Natural killer cell treated with Interleukin-12 subunit alpha and Interleukin-12 subunit beta and Interleukin-15 and Interleukin-18, amount 100 ng/mL, for 72 hours (primary cell): ENCODE measurements around the gene RAB30. TPM values are rescaled to one million over a fixed set of nuclear protein-coding genes. Genes with fewer than 3 reads are reported as not detected.

ENCODE experiments used
- ATAC-seq, 2 donors: fragments of 150-1000 bp; cut with Tn5 transposase in 1 of 2; sonication (Bioruptor Pico), chemical (Tn5 transposase) in 1 of 2; 2 replicates each; pipeline ENCODE4 v1.10.0; 2021
- DNase-seq: peaks from one replicate; pipeline ENCODE4 v3.0.0; 2022; ENCODE audit warnings: low spot score
- H3K27ac Mint-ChIP-seq, 2 donors: 1 replicate in 1 of 2; 2 replicates in 1 of 2; pipeline ENCODE4 v1.8.0; 2022; ENCODE audit warnings: mixed read lengths in 2 of 2, mild to moderate bottlenecking in 1 of 2, moderate library complexity in 1 of 2
- H3K27me3 Mint-ChIP-seq, 2 donors: 1 replicate in 1 of 2; 2 replicates in 1 of 2; pipeline ENCODE4 v1.8.0; 2022; ENCODE audit warnings: mixed read lengths in 2 of 2
- H3K36me3 Mint-ChIP-seq: one replicate; pipeline ENCODE4 v1.8.0; 2022; ENCODE audit warnings: mixed read lengths
- H3K4me1 Mint-ChIP-seq, 2 donors: 1 replicate in 1 of 2; 2 replicates in 1 of 2; pipeline ENCODE4 v1.8.0; 2022; ENCODE audit warnings: low read depth in 2 of 2, mixed read lengths in 2 of 2, mild to moderate bottlenecking in 1 of 2
- H3K4me3 Mint-ChIP-seq: one replicate; pipeline ENCODE4 v1.8.0; 2022; ENCODE audit warnings: mixed read lengths
- H3K9me3 Mint-ChIP-seq: 2 replicates; pipeline ENCODE4 v1.8.0; 2022; ENCODE audit warnings: mixed read lengths
- total RNA-seq, 2 donors: library from RNA; stranded (reverse); gene quantifications; one replicate each; pipeline ENCODE4 v1.2.3, GENCODE V29; 2022

Gene RAB30
- total RNA-seq, 2 donors from 2014 or later = 5.7 to 10.5 TPM

GRCh38 chr11:83004746-83005556 is 66.7 kb downstream of the RAB30 start:
- Mint-ChIP-seq H3K27ac (no peak overlapping the region), H3K27me3 (no peaks in the 10 kb centered on the region), H3K36me3 (no peaks in the 10 kb centered on the region), H3K4me1 (peaks cover 20 to 45% of the 10 kb centered on the region in 2 donors), H3K4me3 (peak overlapping the region; percentile 41), H3K9me3 (no peaks in the 10 kb centered on the region)
- DNase-seq (no peak), ATAC-seq (peak in 1 of 2 donors; percentile 80)

GRCh38 chr11:83002522-83002921 is 69.2 kb downstream of the RAB30 start:
- no peak overlapping the region for H3K27ac Mint-ChIP-seq
- no peak overlapping the region for H3K4me3 Mint-ChIP-seq
- no peak for ATAC-seq

DNA sequence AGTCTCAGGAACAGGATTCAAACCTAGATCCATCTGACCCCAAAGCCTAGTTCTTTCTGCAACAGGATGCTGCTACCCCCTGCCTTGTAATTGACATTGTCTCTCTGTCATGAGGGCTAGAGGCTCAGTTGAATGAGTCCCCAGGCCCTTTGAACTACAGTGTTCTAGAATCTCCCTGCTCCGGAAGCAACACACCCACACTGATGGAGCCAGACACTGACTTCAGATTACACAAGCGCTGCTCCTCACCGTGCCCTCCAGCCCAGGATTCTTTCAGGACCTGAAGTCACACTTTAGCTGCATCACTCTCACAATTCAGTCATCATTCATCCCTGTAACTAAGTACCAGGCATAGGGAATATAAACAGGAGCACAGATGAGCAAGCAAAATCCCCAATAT is 69.6 kb downstream of the RAB30 start:
- no peaks in the 10 kb centered on the region for H3K36me3 Mint-ChIP-seq
- H3K27me3 Mint-ChIP-seq = no peaks in the 10 kb centered on the region
- peaks cover 21 to 43% of the 10 kb centered on the region in 2 donors for H3K4me1 Mint-ChIP-seq
- H3K4me3 Mint-ChIP-seq = no peak overlapping the region
- no peak overlapping the region for H3K27ac Mint-ChIP-seq
- H3K9me3 Mint-ChIP-seq = no peaks in the 10 kb centered on the region
- ATAC-seq (no peak), DNase-seq (no peak)

More at GRCh38 chr11:83002522-83002921, 69.2 kb downstream of the RAB30 start:
- Mint-ChIP-seq H3K36me3 (no peaks in the 10 kb centered on the region), H3K4me1 (peaks cover 22 to 39% of the 10 kb centered on the region in 2 donors), H3K27me3 (no peaks in the 10 kb centered on the region), H3K9me3 (no peaks in the 10 kb centered on the region)
- DNase-seq = no peak

GRCh38 chr11:83000381-83000780 is 71.3 kb downstream of the RAB30 start:
- H3K27ac Mint-ChIP-seq = peak overlapping the region in 1 of 2 donors; percentile 65
- DNase-seq (no peak), ATAC-seq (no peak)
- H3K9me3 Mint-ChIP-seq = no peaks in the 10 kb centered on the region
- H3K4me3 Mint-ChIP-seq = no peak overlapping the region
- H3K27me3 Mint-ChIP-seq = no peaks in the 10 kb centered on the region
- peaks cover 16 to 47% of the 10 kb centered on the region in 2 donors for H3K4me1 Mint-ChIP-seq
- H3K36me3 Mint-ChIP-seq = no peaks in the 10 kb centered on the region

GRCh38 chr11:82999232-82999631 is 72.5 kb downstream of the RAB30 start:
- no peaks in the 10 kb centered on the region for H3K27me3 Mint-ChIP-seq
- H3K4me3 Mint-ChIP-seq = no peak overlapping the region
- peak overlapping the region in 1 of 2 donors; percentile 65 for H3K27ac Mint-ChIP-seq
- peaks cover 14 to 42% of the 10 kb centered on the region in 2 donors for H3K4me1 Mint-ChIP-seq
- H3K9me3 Mint-ChIP-seq = no peaks in the 10 kb centered on the region
- peaks cover 2% of the 10 kb centered on the region for H3K36me3 Mint-ChIP-seq
- DNase-seq = no peak
- ATAC-seq = no peak

- Mint-ChIP-seq H3K9me3 (no peaks in the 10 kb centered on the region), H3K36me3 (peaks cover 7% of the 10 kb centered on the region), H3K27ac (no peak overlapping the region), H3K4me3 (no peak overlapping the region), H3K4me1 (peaks cover 16 to 45% of the 10 kb centered on the region in 2 donors), H3K27me3 (no peaks in the 10 kb centered on the region)
- ATAC-seq (no peak), DNase-seq (no peak)
Observed at GRCh38 chr11:82998697-82999096, 73.0 kb downstream of the RAB30 start.

- Mint-ChIP-seq H3K27ac (peak overlapping the region in 1 of 2 donors; percentile 75), H3K4me1 (peaks cover 16 to 42% of the 10 kb centered on the region in 2 donors), H3K4me3 (no peak overlapping the region), H3K27me3 (no peaks in the 10 kb centered on the region), H3K9me3 (no peaks in the 10 kb centered on the region), H3K36me3 (peaks cover 7% of the 10 kb centered on the region)
- ATAC-seq (peak in 1 of 2 donors; percentile 73), DNase-seq (no peak)
Observed at GRCh38 chr11:82996966-82997606, 74.6 kb downstream of the RAB30 start.

DNA sequence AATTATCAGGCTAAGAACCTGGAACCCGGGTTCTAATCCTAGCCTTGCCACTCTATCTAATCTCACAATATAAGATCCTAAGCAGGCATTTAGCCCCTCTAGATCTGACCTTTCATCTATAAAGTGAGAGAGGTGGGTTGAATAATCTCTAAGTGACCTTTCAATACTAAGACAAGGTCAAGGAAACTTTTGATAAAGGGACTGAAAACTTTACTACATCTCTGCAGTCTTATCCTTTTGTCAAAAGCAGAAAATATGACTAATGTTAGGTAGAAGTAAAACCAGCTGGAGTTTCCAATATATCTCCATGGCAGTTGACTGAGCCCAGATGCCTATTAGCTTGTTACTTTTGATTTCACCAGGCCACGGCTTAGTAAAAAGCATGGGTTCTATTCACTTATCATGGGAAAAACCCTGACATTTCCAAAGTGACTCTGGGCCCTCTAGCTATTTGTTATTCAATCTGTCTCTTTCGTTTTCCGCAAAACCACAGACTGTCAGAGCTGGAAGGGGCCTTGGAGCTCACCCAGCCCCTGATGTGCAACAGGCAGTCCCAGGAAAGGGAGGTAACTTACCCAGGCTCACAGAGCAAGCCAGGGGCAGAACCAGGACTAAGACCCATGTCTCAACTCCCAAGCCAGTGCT is 75.8 kb downstream of the RAB30 start:
- Mint-ChIP-seq H3K4me3 (peak overlapping the region; percentile 26), H3K36me3 (peaks cover 7% of the 10 kb centered on the region), H3K4me1 (peaks cover 16 to 41% of the 10 kb centered on the region in 2 donors), H3K27me3 (no peaks in the 10 kb centered on the region), H3K9me3 (no peaks in the 10 kb centered on the region), H3K27ac (peak overlapping the region in 1 of 2 donors; percentile 75)
- ATAC-seq (peak; percentile 75), DNase-seq (no peak)

DNA sequence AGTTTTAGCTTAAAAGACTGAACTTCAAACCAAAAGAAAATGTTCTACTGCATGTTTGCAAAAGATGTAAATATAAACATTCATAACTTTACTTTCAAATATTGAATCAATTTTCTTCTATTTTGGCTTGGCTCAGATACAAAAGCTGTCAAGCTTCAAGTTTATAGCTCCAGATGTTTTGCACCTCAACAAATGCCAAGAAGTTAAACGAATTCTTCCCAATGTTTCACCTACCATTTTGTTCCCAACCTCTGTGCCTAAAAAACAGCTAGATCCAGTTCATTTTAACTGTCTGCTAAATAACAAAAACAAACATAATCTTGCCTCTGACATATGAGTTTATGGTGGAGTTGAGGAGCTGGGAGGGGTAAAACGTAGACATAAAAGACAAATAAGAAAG is 76.5 kb downstream of the RAB30 start:
- ATAC-seq = no peak
- H3K4me3 Mint-ChIP-seq = peak overlapping the region; percentile 26
- H3K9me3 Mint-ChIP-seq = no peaks in the 10 kb centered on the region
- H3K27me3 Mint-ChIP-seq = no peaks in the 10 kb centered on the region
- H3K4me1 Mint-ChIP-seq = peaks cover 14 to 39% of the 10 kb centered on the region in 2 donors
- H3K36me3 Mint-ChIP-seq = peaks cover 7% of the 10 kb centered on the region
- H3K27ac Mint-ChIP-seq = peak overlapping the region in 1 of 2 donors; percentile 75
- DNase-seq = no peak

DNA sequence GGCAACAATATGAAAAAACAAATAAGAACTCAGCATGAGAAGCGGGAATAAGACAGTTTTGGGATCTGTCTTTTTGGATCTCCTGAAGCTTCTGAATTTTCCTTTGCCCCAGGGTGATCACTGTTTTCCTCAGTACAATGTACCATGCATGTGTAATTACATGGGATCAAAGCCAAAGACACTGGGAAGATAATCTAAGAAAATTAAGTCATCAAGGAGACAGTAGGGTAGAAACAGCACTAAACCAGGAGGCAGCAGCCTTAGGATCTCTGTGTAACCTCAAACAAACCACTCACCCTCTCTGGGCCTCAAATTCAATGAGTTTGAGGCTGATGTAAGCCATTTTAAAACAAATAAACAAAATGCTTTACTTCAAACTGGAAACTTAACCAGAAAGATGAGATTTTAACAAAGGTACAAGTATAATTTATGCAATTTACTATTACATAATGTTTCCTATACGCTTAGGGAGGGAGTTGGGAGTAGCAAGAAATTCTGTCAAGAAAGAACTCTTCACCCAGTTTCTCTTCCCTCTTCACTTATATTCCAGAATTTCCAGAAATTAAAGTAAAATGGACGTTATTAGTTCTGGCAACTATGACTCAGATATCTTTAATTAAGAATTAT is 77.0 kb downstream of the RAB30 start:
- Mint-ChIP-seq H3K27ac (peak overlapping the region in 1 of 2 donors; percentile 2), H3K4me1 (peaks cover 11 to 38% of the 10 kb centered on the region in 2 donors), H3K27me3 (no peaks in the 10 kb centered on the region), H3K4me3 (no peak overlapping the region), H3K9me3 (no peaks in the 10 kb centered on the region), H3K36me3 (peaks cover 7% of the 10 kb centered on the region)
- DNase-seq = no peak
- ATAC-seq = no peak

- no peak overlapping the region for H3K27ac Mint-ChIP-seq
Observed at GRCh38 chr11:82992223-82992622, 79.5 kb downstream of the RAB30 start.

DNA sequence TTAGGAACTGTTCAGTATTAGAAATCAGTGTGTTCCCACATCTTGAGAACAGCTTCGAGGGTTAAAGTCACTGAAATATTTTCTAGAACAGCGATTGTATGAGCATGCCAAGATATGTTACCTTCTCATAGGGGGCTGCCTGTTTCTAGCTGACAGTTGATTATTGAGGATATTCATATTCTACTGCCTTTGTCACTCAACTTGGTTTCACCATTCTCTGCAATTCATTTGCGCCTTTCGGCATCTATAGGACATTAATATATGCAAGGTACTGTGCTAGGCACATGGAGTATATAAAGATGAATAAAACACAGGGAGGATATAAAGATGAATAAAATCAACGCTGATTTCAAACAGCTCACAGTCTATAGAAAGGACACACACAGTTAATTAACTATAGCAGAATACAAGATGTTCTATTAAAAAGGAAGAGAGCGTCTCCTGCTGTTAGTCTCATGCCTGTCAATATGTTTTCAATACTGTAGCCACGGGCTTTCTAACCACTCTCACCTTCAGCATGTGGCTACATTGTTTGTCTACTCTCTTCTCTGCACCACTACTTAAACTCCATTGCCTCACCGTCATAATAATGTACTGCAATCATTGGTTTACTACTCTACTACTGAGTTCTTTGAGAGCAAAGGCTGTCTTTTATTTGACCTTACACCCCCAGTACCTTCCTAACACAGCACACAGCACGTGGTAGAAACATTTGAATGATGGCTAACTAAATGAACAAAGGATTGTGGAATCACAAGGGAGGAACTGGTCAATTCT is 81.9 kb downstream of the RAB30 start:
- no peak overlapping the region for H3K27ac Mint-ChIP-seq
- DNase-seq (no peak), ATAC-seq (no peak)
- H3K27me3 Mint-ChIP-seq = no peaks in the 10 kb centered on the region
- H3K9me3 Mint-ChIP-seq = no peaks in the 10 kb centered on the region
- no peak overlapping the region for H3K4me3 Mint-ChIP-seq
- H3K4me1 Mint-ChIP-seq = peaks cover 6 to 10% of the 10 kb centered on the region in 2 donors
- H3K36me3 Mint-ChIP-seq = peaks cover 7% of the 10 kb centered on the region

More at GRCh38 chr11:82992223-82992622, 79.5 kb downstream of the RAB30 start:
- H3K4me1 Mint-ChIP-seq = peaks cover 6 to 30% of the 10 kb centered on the region in 2 donors
- peaks cover 7% of the 10 kb centered on the region for H3K36me3 Mint-ChIP-seq
- no peak for ATAC-seq
- H3K9me3 Mint-ChIP-seq = no peaks in the 10 kb centered on the region
- DNase-seq = no peak
- no peaks in the 10 kb centered on the region for H3K27me3 Mint-ChIP-seq
- no peak overlapping the region for H3K4me3 Mint-ChIP-seq
